ENCODE results near the gene REEP3.

REEP3 gene

GRCh38 chr10:63520500-63521415 is at the start of gene REEP3 (continued):
- peak; percentile 57; the same call in 1 of the 2 replicates for TF ChIP-seq ZNF561 (tag by site-specific recombination; IDR thresholded peaks at IDR 0.05; ENCODE audit: borderline replicate concordance)
- no peak for TF ChIP-seq ZNF366 (tag by site-specific recombination; conservative IDR thresholded peaks at IDR 0.05)
- TF ChIP-seq ZNF341 (tag by site-specific recombination; IDR thresholded peaks at IDR 0.05; ENCODE audit: low read depth) = no peak
- TF ChIP-seq MZF1 (tag by site-specific recombination; IDR thresholded peaks at IDR 0.05; ENCODE audit: borderline replicate concordance) = peak; percentile 70
- TF ChIP-seq, protein P1, sequence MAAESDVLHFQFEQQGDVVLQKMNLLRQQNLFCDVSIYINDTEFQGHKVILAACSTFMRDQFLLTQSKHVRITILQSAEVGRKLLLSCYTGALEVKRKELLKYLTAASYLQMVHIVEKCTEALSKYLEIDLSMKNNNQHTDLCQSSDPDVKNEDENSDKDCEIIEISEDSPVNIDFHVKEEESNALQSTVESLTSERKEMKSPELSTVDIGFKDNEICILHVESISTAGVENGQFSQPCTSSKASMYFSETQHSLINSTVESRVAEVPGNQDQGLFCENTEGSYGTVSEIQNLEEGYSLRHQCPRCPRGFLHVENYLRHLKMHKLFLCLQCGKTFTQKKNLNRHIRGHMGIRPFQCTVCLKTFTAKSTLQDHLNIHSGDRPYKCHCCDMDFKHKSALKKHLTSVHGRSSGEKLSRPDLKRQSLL (tag by site-specific recombination; IDR thresholded peaks at IDR 0.05) = no peak
- peak; percentile 80 for TF ChIP-seq ZXDB (tag by site-specific recombination; IDR thresholded peaks at IDR 0.05)
- no peak for TF ChIP-seq ZNF10 (tag by site-specific recombination; IDR thresholded peaks at IDR 0.05)
- no peak for TF ChIP-seq HOXA7 (CRISPR knock-in tag; IDR thresholded peaks at IDR 0.05; ENCODE audit: borderline replicate concordance)
- TF ChIP-seq ZNF585B (tag by site-specific recombination; IDR thresholded peaks at IDR 0.05) = 0 out of 2 replicates have a peak, but pooled peaks have one; percentile 13
- peak; percentile 71 for TF ChIP-seq ZNF24 (tag by site-specific recombination; IDR thresholded peaks at IDR 0.05)
- no peak for TF ChIP-seq ZNF658 (tag by site-specific recombination; IDR thresholded peaks at IDR 0.05)
- no peak for TF ChIP-seq ZNF223 (tag by site-specific recombination; IDR thresholded peaks at IDR 0.05)
- peak; percentile 61; the same call in 1 of the 2 replicates for TF ChIP-seq KLF16 (tag by site-specific recombination; IDR thresholded peaks at IDR 0.05)
- TF ChIP-seq, protein P2, sequence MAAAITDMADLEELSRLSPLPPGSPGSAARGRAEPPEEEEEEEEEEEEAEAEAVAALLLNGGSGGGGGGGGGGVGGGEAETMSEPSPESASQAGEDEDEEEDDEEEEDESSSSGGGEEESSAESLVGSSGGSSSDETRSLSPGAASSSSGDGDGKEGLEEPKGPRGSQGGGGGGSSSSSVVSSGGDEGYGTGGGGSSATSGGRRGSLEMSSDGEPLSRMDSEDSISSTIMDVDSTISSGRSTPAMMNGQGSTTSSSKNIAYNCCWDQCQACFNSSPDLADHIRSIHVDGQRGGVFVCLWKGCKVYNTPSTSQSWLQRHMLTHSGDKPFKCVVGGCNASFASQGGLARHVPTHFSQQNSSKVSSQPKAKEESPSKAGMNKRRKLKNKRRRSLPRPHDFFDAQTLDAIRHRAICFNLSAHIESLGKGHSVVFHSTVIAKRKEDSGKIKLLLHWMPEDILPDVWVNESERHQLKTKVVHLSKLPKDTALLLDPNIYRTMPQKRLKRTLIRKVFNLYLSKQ (tag by site-specific recombination; IDR thresholded peaks at IDR 0.05; ENCODE audit: borderline replicate concordance) = no peak
- no peak for TF ChIP-seq ZNF184 (tag by site-specific recombination; IDR thresholded peaks at IDR 0.05)
- TF ChIP-seq ZNF132 (tag by site-specific recombination; IDR thresholded peaks at IDR 0.05; ENCODE audit: borderline replicate concordance) = no peak
- no peak for TF ChIP-seq ZNF677 (tag by site-specific recombination; IDR thresholded peaks at IDR 0.05)
- TF ChIP-seq, protein P3, sequence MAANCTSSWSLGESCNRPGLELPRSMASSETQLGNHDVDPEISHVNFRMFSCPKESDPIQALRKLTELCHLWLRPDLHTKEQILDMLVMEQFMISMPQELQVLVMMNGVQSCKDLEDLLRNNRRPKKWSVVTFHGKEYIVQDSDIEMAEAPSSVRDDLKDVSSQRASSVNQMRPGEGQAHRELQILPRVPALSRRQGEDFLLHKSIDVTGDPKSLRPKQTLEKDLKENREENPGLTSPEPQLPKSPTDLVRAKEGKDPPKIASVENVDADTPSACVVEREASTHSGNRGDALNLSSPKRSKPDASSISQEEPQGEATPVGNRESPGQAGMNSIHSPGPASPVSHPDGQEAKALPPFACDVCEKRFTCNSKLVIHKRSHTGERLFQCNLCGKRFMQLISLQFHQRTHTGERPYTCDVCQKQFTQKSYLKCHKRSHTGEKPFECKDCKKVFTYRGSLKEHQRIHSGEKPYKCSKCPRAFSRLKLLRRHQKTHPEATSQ (tag by site-specific recombination; IDR thresholded peaks at IDR 0.05) = peak; percentile 99
- TF ChIP-seq ZNF2 (tag by site-specific recombination; IDR thresholded peaks at IDR 0.05) = peak; percentile 93
- TF ChIP-seq KLF8 (tag by site-specific recombination; IDR thresholded peaks at IDR 0.05) = peak; percentile 82
- TF ChIP-seq ZBTB49 (tag by site-specific recombination; IDR thresholded peaks at IDR 0.05; ENCODE audit: low read depth) = no peak
- peak; percentile 20; the same call in 1 of the 2 replicates for TF ChIP-seq ZNF843 (tag by site-specific recombination; IDR thresholded peaks at IDR 0.05)
- TF ChIP-seq ZNF404 (tag by site-specific recombination; IDR thresholded peaks at IDR 0.05) = no peak
- TF ChIP-seq SCRT2 (tag by site-specific recombination; IDR thresholded peaks at IDR 0.05) = no peak
- TF ChIP-seq YY1 (tag by site-specific recombination; IDR thresholded peaks at IDR 0.05) = 0 out of 2 replicates have a peak, but pooled peaks have one; percentile 27
- TF ChIP-seq TRIM28 (IDR thresholded peaks at IDR 0.05; ENCODE audit: borderline replicate concordance, low read length) = peak; percentile 81; the same call in 1 of the 2 replicates
- no peak for TF ChIP-seq YY2 (tag by site-specific recombination; IDR thresholded peaks at IDR 0.05)
- no peak for TF ChIP-seq ZNF530 (tag by site-specific recombination; IDR thresholded peaks at IDR 0.05; ENCODE audit: low read depth)
- no peak for TF ChIP-seq ZNF48 (tag by site-specific recombination; IDR thresholded peaks at IDR 0.05)
- no peak for TF ChIP-seq BCL6B (tag by site-specific recombination; IDR thresholded peaks at IDR 0.05)
- TF ChIP-seq ATF2 (tag by site-specific recombination; IDR thresholded peaks at IDR 0.05; ENCODE audit: low read depth) = no peak
- no peak for TF ChIP-seq ZNF114 (tag by site-specific recombination; IDR thresholded peaks at IDR 0.05)
